GM19240 (cell line): ENCODE results near the gene VWA3B.
"Not testable (repeated sequence)": the region's sequence is repeated elsewhere in the genome, so short reads cannot be mapped to it uniquely, and the experiment has no call there.

Source experiments
- DNase-seq: peaks from one replicate; pipeline ENCODE4 v3.0.0; 2011; ENCODE audit warnings: low spot score; ENCODE audit not compliant: insufficient read length

Gene VWA3B

GRCh38 chr2:98128556-98129109 is 41.7 kb downstream of the VWA3B start:
- DNase-seq, result no peak

GRCh38 chr2:98130073-98130472 is 43.1 kb downstream of the VWA3B start:
- not testable (repeated sequence) for DNase-seq

- DNase-seq, result peak; percentile 72
Measured at GRCh38 chr2:98134172-98135005, 47.4 kb downstream of the VWA3B start.

DNA sequence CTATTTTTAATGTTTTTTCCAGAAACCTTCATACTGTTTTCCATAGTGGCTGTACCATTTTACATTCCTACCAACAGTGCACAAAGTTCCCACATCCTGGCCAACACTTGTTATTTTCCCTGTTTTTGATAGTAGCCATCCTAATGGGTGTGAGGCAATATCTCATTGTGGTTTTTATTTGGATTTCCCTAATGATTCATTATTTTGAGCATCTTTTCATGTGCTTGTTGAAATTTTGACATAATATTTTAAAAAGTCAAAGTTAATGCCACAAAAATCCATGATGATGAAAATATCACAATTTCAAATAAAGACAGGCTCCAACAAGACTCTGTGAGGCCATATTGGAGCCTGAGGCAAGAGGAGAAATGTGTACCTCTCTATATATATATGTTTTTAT is 50.2 kb downstream of the VWA3B start:
- DNase-seq, result no peak

DNA sequence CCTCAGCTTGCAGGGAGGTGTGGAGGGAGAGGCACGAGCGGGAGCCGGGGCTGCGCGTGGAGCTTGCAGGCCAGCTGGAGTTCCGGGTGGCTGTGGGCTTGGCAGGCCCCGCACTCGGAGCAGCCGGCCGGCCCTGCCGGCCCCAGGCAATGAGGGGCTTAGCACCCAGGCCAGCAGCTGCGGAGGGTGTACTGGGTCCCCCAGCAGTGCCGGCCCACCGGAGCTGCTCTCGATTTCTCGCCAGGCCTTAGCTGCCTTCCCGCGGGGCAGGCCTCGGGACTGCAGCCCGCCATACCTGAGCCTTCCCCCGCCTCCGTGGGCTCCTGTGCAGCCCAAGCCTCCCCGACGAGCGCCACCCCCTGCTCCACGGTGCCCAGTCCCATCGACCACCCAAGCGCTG is 52.0 kb downstream of the VWA3B start:
- not testable (repeated sequence) for DNase-seq

- no peak for DNase-seq
Measured at GRCh38 chr2:98140210-98140609, 53.2 kb downstream of the VWA3B start.

GRCh38 chr2:98142106-98142791 is 55.3 kb downstream of the VWA3B start:
- no peak for DNase-seq

- DNase-seq, result no peak
Measured at GRCh38 chr2:98145070-98145469, 58.1 kb downstream of the VWA3B start.

- not testable (repeated sequence) for DNase-seq
Measured at GRCh38 chr2:98147900-98148299, 60.9 kb downstream of the VWA3B start.

GRCh38 chr2:98148595-98149332 is 61.8 kb downstream of the VWA3B start:
- no peak for DNase-seq

GRCh38 chr2:98149333-98149697 is 62.3 kb downstream of the VWA3B start:
- no peak for DNase-seq

DNA sequence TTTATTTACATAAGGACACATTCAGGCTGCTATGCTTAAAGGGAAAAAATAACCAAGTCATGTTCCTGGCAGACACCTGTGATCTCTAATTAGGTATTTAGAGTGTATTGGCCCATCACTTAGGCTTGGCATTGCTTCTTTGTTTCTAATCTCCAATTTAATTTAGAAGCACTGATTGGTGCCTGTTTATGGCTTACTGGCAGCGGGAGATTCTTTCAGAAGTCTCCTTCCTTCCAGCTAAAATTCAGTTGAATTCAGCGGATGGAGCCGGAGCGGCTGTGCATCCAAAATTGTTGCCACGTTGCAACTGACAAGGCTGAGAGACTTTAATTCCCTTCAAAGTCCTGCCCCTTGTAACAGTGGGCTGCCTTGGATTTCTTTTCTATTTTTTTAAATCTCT is 66.5 kb downstream of the VWA3B start:
- no peak for DNase-seq

- no peak for DNase-seq
Measured at GRCh38 chr2:98155291-98155690, 68.3 kb downstream of the VWA3B start.

DNA sequence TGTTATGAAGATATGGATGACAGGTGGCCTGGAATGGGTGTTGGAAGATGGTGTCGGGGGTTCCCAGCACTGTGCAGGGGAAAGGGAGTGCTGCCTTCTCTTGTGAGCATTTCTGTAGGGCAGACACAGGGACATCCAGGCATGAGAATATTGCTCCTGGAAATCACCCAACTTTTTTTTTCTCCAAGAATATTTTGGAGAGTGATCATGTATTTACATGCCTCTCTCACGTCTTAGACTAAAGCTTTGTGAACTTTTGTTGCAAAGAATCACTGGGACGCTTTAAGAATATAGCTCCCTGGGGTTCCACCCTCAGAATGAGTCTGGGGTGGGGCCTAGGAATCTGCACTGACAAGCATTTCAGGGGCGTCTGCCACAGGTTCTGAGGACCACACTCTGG is 68.7 kb downstream of the VWA3B start:
- DNase-seq, result no peak

GRCh38 chr2:98156304-98156703 is 69.3 kb downstream of the VWA3B start:
- no peak for DNase-seq

- DNase-seq, result no peak
Measured at GRCh38 chr2:98157557-98157956, 70.6 kb downstream of the VWA3B start.

- DNase-seq, result no peak
Measured at GRCh38 chr2:98158305-98158704, 71.3 kb downstream of the VWA3B start.

- DNase-seq, result no peak
Measured at GRCh38 chr2:98160554-98160953, 73.6 kb downstream of the VWA3B start.

- DNase-seq, result no peak
Measured at GRCh38 chr2:98161186-98161585, 74.2 kb downstream of the VWA3B start.

DNA sequence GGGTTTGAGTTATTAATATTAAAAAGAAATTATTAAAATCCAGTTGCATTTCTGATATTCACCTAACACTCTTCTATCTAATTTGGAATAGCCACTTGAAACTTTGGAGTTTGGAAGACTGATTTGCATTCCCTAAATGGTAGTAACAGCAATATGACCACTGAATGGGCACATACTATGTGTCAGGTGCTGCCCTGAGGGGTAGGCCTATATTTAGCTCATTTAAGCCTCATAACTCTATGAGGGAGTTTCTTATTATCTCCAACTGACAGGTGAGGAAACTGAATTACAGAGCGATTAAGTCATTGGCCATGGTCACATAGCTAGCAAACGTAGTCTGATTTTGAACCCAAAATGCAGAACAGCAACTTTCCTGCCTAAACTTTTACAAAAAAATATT is 77.3 kb downstream of the VWA3B start:
- no peak for DNase-seq

DNA sequence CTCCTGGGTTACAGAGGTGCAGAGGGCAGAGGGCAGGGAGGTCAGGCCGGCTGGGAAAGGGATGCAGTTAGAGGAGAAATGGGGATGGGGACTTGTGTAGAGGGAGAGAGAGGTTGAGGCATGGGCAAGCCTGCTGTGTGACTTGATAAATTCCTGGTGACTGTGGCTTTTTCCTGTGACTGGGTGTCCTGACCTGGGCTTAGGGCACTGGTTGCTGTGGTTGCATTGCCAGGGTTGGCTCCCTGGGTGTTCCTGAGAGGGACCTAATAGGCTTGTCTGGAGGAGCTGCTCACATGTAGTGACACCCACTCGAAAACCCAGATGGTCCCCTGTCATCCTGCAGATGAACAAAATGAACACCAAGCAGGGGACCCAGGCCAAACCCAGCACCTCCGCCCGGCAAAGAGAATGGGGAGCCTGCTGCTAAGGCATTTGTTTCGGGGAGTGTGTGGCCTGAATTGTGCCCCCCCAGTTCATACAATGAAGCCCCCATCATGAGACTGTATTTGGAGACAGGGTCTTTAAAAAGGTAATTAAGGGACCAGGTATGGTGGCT is 78.6 kb downstream of the VWA3B start:
- no peak for DNase-seq

- no peak for DNase-seq
Measured at GRCh38 chr2:98167916-98168315, 80.9 kb downstream of the VWA3B start.
